ENCODE results near the gene CLMN. TPM values are rescaled to one million over a fixed set of nuclear protein-coding genes. Genes with fewer than 3 reads are reported as not detected.

The CLMN gene
- total and polyA plus RNA-seq, 4 donors, result 4.5 to 33.5 (median 11.7) TPM

DNA sequence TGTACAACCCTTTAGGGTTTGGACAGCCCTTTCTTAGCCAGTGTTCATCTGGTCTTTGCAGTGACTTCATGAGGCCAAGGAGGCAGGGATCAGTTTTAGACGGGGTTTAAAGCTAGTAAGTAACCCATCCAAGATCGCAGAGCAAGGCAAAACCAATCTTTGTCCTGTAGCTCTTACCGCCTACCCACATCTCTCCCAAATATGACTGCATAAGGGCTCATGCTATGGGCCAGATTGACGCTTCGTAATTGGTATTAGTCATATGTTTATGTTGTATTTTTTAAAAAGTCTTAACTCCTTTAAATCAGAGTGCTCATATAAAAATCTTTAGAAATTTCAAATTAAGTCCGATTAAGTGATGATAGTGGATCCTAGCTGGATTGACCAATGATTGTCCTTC is 3.7 kb upstream of the CLMN start:
- peaks cover 0 to 2% (median 0%) of the 10 kb centered on the region in 4 donors for H3K9me3 ChIP-seq (ENCODE audit: control insufficient read depth in 4 of 4, insufficient read depth in 3 of 4, low read length in 3 of 4)
- H3K4me3 ChIP-seq, result no peak overlapping the region
- no peak overlapping the region for H3K9ac ChIP-seq (ENCODE audit: insufficient read depth in 1 of 2, low read length in 2 of 2)
- H3K36me3 ChIP-seq (ENCODE audit: control insufficient read depth in 4 of 4, insufficient read depth in 4 of 4, low read length in 4 of 4), result no peaks in the 10 kb centered on the region
- no peak for DNase-seq
- ATAC-seq (ENCODE audit: insufficient read depth, low FRiP score), result no peak
- WGBS, 2 donors, result 90% methylated on average over 6 of the region's 6 CpGs
- TF ChIP-seq CTCF (IDR thresholded peaks at IDR 0.05; ENCODE audit: control extremely low read depth, extremely low read depth), result no peak
- H3K27me3 ChIP-seq (ENCODE audit: control insufficient read depth in 3 of 3, insufficient read depth in 3 of 3, low read length in 2 of 3), result no peaks in the 10 kb centered on the region
- H3K27ac ChIP-seq (ENCODE audit: low read depth in 1 of 2, low read length in 1 of 2), result no peak overlapping the region
- H3K4me1 ChIP-seq (ENCODE audit: control insufficient read depth in 5 of 5, insufficient read depth in 5 of 5, low read length in 5 of 5), result peaks cover 0 to 15% (median 0%) of the 10 kb centered on the region in 5 donors

- DNase-seq (no peak), ATAC-seq (ENCODE audit: insufficient read depth, low FRiP score) (no peak)
- H3K27ac ChIP-seq (ENCODE audit: low read depth in 1 of 2, low read length in 1 of 2), result no peak overlapping the region
- H3K36me3 ChIP-seq (ENCODE audit: control insufficient read depth in 4 of 4, insufficient read depth in 4 of 4, low read length in 4 of 4), result no peaks in the 10 kb centered on the region
- H3K4me3 ChIP-seq, result no peak overlapping the region
- no peaks in the 10 kb centered on the region for H3K27me3 ChIP-seq (ENCODE audit: control insufficient read depth in 3 of 3, insufficient read depth in 3 of 3, low read length in 2 of 3)
- 77 to 78% methylated on average over 4 of the region's 4 CpGs for WGBS, 2 donors
- H3K4me1 ChIP-seq (ENCODE audit: control insufficient read depth in 5 of 5, insufficient read depth in 5 of 5, low read length in 5 of 5), result peaks cover 0 to 16% (median 0%) of the 10 kb centered on the region in 5 donors
- TF ChIP-seq CTCF (IDR thresholded peaks at IDR 0.05; ENCODE audit: control extremely low read depth, extremely low read depth), result no peak
- peaks cover 0 to 2% (median 0%) of the 10 kb centered on the region in 4 donors for H3K9me3 ChIP-seq (ENCODE audit: control insufficient read depth in 4 of 4, insufficient read depth in 3 of 4, low read length in 3 of 4)
- H3K9ac ChIP-seq (ENCODE audit: insufficient read depth in 1 of 2, low read length in 2 of 2), result no peak overlapping the region
These were observed 2.9 kb upstream of the CLMN start for GRCh38 chr14:95322651-95323050.

DNA sequence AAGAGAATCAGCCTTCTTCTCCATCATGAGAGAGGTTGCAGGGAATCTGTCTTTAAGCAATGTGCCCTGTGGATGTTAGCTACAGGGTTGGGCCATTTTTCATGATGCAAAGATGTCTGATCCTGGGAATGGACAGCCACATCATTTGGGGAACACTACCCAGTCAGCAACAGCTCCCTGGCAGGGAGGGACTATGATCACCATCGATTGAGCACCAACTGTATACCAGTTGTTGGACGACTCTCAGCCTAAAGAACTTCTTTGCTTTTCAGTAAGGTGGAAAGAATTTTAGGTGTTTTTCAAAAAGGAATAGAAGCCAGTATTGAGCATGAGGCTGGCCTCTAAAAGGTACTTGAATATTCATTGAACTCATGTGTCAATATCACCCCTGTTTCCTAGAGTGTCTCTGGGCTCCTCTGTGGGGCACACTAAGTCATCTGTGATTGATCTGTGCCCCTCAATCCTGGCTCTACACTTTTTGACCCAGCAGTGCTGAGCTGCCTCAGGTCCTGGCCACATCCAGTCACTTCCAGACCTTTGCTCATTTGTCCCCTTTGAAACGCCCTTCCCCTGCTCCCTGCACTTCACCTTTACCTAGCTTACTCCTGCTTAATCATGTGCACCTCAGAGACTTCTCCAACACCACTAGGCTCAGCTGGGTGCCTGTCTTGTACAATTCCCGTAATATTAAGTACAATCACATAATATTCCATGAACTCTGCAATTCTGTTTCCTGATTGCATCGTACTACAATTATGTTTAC is 2.2 kb upstream of the CLMN start:
- H3K9me3 ChIP-seq (ENCODE audit: control insufficient read depth in 4 of 4, insufficient read depth in 3 of 4, low read length in 3 of 4), result peaks cover 0 to 2% (median 0%) of the 10 kb centered on the region in 4 donors
- H3K27me3 ChIP-seq (ENCODE audit: control insufficient read depth in 3 of 3, insufficient read depth in 3 of 3, low read length in 2 of 3), result no peaks in the 10 kb centered on the region
- H3K36me3 ChIP-seq (ENCODE audit: control insufficient read depth in 4 of 4, insufficient read depth in 4 of 4, low read length in 4 of 4), result no peaks in the 10 kb centered on the region
- WGBS, 2 donors, result 81 to 86% methylated on average over 5 of the region's 5 CpGs
- H3K9ac ChIP-seq (ENCODE audit: insufficient read depth in 1 of 2, low read length in 2 of 2), result no peak overlapping the region
- ATAC-seq (ENCODE audit: insufficient read depth, low FRiP score) (no peak), DNase-seq (no peak)
- TF ChIP-seq CTCF (IDR thresholded peaks at IDR 0.05; ENCODE audit: control extremely low read depth, extremely low read depth), result no peak
- peaks cover 0 to 16% (median 0%) of the 10 kb centered on the region in 5 donors for H3K4me1 ChIP-seq (ENCODE audit: control insufficient read depth in 5 of 5, insufficient read depth in 5 of 5, low read length in 5 of 5)
- no peak overlapping the region for H3K4me3 ChIP-seq
- no peak overlapping the region for H3K27ac ChIP-seq (ENCODE audit: low read depth in 1 of 2, low read length in 1 of 2)

All from lung (tissue), 12 donors.